HEK293 (cell line): ENCODE measurements around the gene IGFLR1.

Experiments
- CTCF ChIP-seq: fragments of 450-650 bp; formaldehyde crosslinking; IDR thresholded peaks from 2 replicates; pipeline ENCODE4 v1.5.1; 2016; ENCODE audit warnings: missing biosample characterization, missing genetic modification characterization
- ZNF274 ChIP-seq, 2 experiments: fragments of 200-500 bp in 1 of 2; fragments of 450-650 bp in 1 of 2; sonication (Bioruptor generic) in 1 of 2; formaldehyde crosslinking in 1 of 2; IDR thresholded peaks; 2 replicates each; pipeline versions ENCODE4 v1.5.1 to v1.6.1; 2014 to 2016; ENCODE audit warnings: borderline replicate concordance in 1 of 2, inconsistent platforms in 1 of 2, low read length in 1 of 2, missing biosample characterization in 1 of 2, missing genetic modification characterization in 1 of 2
- ZNF629 ChIP-seq: fragments of 450-650 bp; formaldehyde crosslinking; IDR thresholded peaks from 2 replicates; pipeline ENCODE4 v1.5.1; 2017; ENCODE audit warnings: missing biosample characterization, missing genetic modification characterization

GRCh38 chr19:35696835-35697234 is 45.4 kb downstream of the IGFLR1 start:
- TF ChIP-seq ZNF629 (tag by site-specific recombination) (no peak), ZNF274 (IDR thresholded peaks at IDR 0.05; ENCODE audit: low read length) (no peak), ZNF274 (tag by site-specific recombination; IDR thresholded peaks at IDR 0.05; ENCODE audit: borderline replicate concordance) (no peak), CTCF (tag by site-specific recombination) (no peak)
